ENCODE results near the gene PCMTD2. TPM values are rescaled to one million over a fixed set of nuclear protein-coding genes. Genes with fewer than 3 reads are reported as not detected.

PCMTD2 gene
- total and polyA plus RNA-seq, 10 of the 15 experiments (the other 5 are each of a cell fraction or from before 2014, with no cell fraction given): 6.8 to 36.8 (median 16.5) TPM

DNA sequence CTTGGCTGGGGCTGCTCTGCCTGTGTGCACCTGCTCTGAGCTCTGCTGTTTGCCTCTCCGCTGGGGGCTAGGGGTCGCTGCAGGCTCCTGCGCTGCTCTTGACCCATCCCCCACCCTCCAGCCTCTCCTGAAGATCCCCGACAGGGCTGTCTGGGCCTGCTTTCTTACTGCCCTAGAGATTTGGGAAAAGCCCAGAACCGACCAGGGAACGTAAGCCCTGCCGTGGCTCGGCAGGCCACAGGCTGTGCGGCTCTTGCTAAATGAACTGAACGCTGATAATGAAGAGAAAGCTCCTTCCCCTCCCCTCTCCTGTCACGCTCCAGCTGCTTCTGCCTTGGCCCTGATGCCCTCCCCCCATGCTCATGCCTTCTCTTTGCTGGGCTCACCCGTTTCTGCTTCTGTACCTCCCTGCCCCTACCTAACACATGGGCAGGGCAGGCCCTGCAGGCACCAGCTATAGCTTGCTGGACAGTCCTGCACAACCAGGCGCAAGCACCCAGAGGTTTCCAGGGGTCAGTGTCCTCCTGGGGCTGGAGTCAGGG lies 32.0 kb upstream of the PCMTD2 start:
- TF ChIP-seq ZNF207 (IDR thresholded peaks at IDR 0.05; ENCODE audit: borderline replicate concordance) (no peak), ZBED1 (IDR thresholded peaks at IDR 0.05; ENCODE audit: borderline replicate concordance) (no peak), BHLHE40 (IDR thresholded peaks at IDR 0.05; ENCODE audit: borderline replicate concordance in 1 of 2, low read depth in 2 of 2, low read length in 1 of 2) (0 out of 4 replicates have a peak, but pooled peaks of 1 of the 2 experiments have one; percentile 13), EGR1 (IDR thresholded peaks at IDR 0.05; ENCODE audit: borderline replicate concordance in 1 of 2, low read depth in 2 of 2, low read length in 2 of 2) (no peak), NR2F1 (conservative IDR thresholded peaks at IDR 0.05) (0 out of 2 replicates have a peak, but pooled peaks have one; percentile 15), IKZF2 (IDR thresholded peaks at IDR 0.05) (no peak), IKZF1 (conservative IDR thresholded peaks at IDR 0.05) (peak; percentile 44; the same call in 1 of the 2 replicates), PAX5 (IDR thresholded peaks at IDR 0.05; ENCODE audit: borderline replicate concordance, low read depth, low read length) (peak; percentile 50)
- TF ChIP-seq, protein P1, sequence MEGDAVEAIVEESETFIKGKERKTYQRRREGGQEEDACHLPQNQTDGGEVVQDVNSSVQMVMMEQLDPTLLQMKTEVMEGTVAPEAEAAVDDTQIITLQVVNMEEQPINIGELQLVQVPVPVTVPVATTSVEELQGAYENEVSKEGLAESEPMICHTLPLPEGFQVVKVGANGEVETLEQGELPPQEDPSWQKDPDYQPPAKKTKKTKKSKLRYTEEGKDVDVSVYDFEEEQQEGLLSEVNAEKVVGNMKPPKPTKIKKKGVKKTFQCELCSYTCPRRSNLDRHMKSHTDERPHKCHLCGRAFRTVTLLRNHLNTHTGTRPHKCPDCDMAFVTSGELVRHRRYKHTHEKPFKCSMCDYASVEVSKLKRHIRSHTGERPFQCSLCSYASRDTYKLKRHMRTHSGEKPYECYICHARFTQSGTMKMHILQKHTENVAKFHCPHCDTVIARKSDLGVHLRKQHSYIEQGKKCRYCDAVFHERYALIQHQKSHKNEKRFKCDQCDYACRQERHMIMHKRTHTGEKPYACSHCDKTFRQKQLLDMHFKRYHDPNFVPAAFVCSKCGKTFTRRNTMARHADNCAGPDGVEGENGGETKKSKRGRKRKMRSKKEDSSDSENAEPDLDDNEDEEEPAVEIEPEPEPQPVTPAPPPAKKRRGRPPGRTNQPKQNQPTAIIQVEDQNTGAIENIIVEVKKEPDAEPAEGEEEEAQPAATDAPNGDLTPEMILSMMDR (IDR thresholded peaks at IDR 0.05 in 2 of 3, conservative IDR thresholded peaks at IDR 0.05 in 1 of 3; ENCODE audit: control insufficient read depth in 2 of 3, extremely low read depth in 1 of 3, insufficient read depth in 1 of 3, low read depth in 3 of 3, low read length in 3 of 3): peak in 2 of 3 experiments; percentile 50 to 58; a peak in 3 of 6 replicates
- no TSS peak for BruUV-seq (replicated peaks)
- Histone ChIP-seq H3K27me3 (replicated peaks in 1 of 2; ENCODE audit: control insufficient read depth in 2 of 2, insufficient read depth in 2 of 2, low read length in 1 of 2) (peaks cover 0 to 9% of the 10 kb centered on the region in 2 experiments; a peak in 2 of 4 replicates), H3K4me3 (no peak overlapping the region), H4K20me1 (ENCODE audit: control insufficient read depth, insufficient read depth) (no peaks in the 10 kb centered on the region), H2AFZ (ENCODE audit: control insufficient read depth, low read depth, low read length) (no peak overlapping the region), H3K79me2 (ENCODE audit: control insufficient read depth, insufficient read depth, low read length) (no peaks in the 10 kb centered on the region), H3K9me3 (replicated peaks; ENCODE audit: control insufficient read depth, insufficient read depth, low read length) (no peaks in the 10 kb centered on the region), H3K4me1 (ENCODE audit: control insufficient read depth, insufficient read depth, low read length) (no peaks in the 10 kb centered on the region), H3K27ac (ENCODE audit: control insufficient read depth, insufficient read depth) (no peak overlapping the region), H3K36me3 (ENCODE audit: control insufficient read depth in 2 of 2, insufficient read depth in 2 of 2, low read length in 1 of 2) (no peaks in the 10 kb centered on the region), H3K9ac (ENCODE audit: control insufficient read depth, insufficient read depth, low read length) (no peak overlapping the region), H3K4me2 (ENCODE audit: control insufficient read depth, insufficient read depth) (no peak overlapping the region)
- SMC1A ChIA-PET (ENCODE audit: uncharacterized antibody, unreplicated experiment): interaction anchor here (0.7 to 1.1 kb wide), 5 partner anchors 24 to 62 kb away, joined by 3 to 4 read pairs (median 3); partner anchors contain the start of gene PCMTD2
- CTCF ChIA-PET: interaction anchor here (0.7 to 2.3 kb wide), 15 partner anchors 10 to 62 kb away, joined by 3 to 13 read pairs (median 6); partner anchors contain the start of gene PCMTD2
- WGBS (ENCODE audit: insufficient coverage, insufficient replicate concordance, low lambda C conversion rate, missing lambda C conversion rate): 24% methylated on average over 13 of the region's 13 CpGs
- intact Hi-C loops (cut with micrococcal nuclease; ENCODE audit: unreplicated experiment) (no loop called here), in situ Hi-C loops (cut with MboI) (no loop called here)
- POLR2A ChIA-PET: interaction anchor here (0.5 kb wide), 1 partner anchor 8 kb away, joined by 3 read pairs; no protein-coding TSS in a partner anchor
- DNase-seq (ENCODE audit: low read depth, low spot score) (no peak), FAIRE-seq (no peak), ATAC-seq (peak; percentile 79)
- RAD21 ChIA-PET (ENCODE audit: unreplicated experiment): interaction anchor here (1.0 to 1.6 kb wide), 5 partner anchors 13 to 32 kb away, joined by 3 to 7 read pairs (median 3); partner anchors contain the start of gene PCMTD2

Measured in GM12878 (cell line).